BJ (cell line): ENCODE results near the gene ELP4. TPM values are rescaled to one million over a fixed set of nuclear protein-coding genes. Genes with fewer than 3 reads are reported as not detected.

ENCODE experiments used
- CTCF ChIA-PET: fragments of 350-600 bp; formaldehyde crosslinking; extraction: SDS; loops from one replicate; lab custom pipeline; 2021; ENCODE audit warnings: antibody characterized with exemption, inconsistent platforms; lab: Yijun Ruan, JAX
- POLR2A ChIA-PET: fragments of 300-600 bp; sonication (Branson Sonifier 250); formaldehyde crosslinking; extraction: SDS; loops from one replicate; lab custom pipeline; 2021; ENCODE audit warnings: antibody characterized with exemption; lab: Charles Lee
- DNase-seq: peaks from one replicate; pipeline ENCODE4 v3.0.0-alpha.2; 2011; ENCODE audit warnings: low read depth
- H3K27me3 ChIP-seq: 2 replicates; pipeline ENCODE4 v1.6.0; 2011; ENCODE audit warnings: low read length; ENCODE audit not compliant: control insufficient read depth, insufficient read depth
- H3K36me3 ChIP-seq: 2 replicates; pipeline ENCODE4 v1.5.1; 2011; ENCODE audit warnings: low read length; ENCODE audit not compliant: control insufficient read depth, insufficient read depth
- H3K4me3 ChIP-seq: 2 replicates; pipeline ENCODE4 v1.5.1; 2011; ENCODE audit warnings: low read depth, mild to moderate bottlenecking, control low read depth, low read length
- polyA plus RNA-seq: library from polyadenylated mRNA; depleted of rRNA; stranded (reverse); fragments of >200 nt; gene quantifications from 2 replicates; pipeline ENCODE4 v1.2.3, GENCODE V29; 2011
- TF ChIP-seq, protein P1 (sequence below): IDR thresholded peaks from 2 replicates; pipeline ENCODE4 v1.5.1; 2011; ENCODE audit warnings: low read depth, mild to moderate bottlenecking, control low read depth, inconsistent platforms, low read length, moderate library complexity; ENCODE audit not compliant: insufficient read depth

The ELP4 gene
- polyA plus RNA-seq, 1 experiment = 11.8 TPM

DNA sequence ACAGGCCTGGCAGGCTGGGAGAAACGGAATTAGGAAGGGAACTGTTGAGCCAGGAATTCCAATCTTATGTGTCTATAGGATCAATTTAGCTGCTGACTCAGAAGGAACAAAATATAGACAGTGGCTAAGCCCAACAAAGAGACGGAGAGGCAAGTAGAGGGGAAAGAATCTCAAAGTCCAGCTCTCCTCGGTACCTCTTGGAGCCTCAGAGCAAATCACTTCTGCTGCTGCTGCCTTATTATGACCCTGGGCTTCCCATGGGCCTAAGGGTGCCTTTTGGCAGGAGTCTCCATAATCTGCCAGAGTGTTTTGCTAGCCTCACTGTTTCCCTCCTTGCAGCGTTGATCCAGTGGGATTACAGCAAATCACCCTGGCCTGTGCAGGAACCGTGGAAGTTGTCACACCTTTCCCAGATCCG lies 269.8 kb downstream of the ELP4 start:
- POLR2A ChIA-PET = no interaction called here
- CTCF ChIA-PET = no interaction called here
- no peak for DNase-seq
- TF ChIP-seq, protein P1, sequence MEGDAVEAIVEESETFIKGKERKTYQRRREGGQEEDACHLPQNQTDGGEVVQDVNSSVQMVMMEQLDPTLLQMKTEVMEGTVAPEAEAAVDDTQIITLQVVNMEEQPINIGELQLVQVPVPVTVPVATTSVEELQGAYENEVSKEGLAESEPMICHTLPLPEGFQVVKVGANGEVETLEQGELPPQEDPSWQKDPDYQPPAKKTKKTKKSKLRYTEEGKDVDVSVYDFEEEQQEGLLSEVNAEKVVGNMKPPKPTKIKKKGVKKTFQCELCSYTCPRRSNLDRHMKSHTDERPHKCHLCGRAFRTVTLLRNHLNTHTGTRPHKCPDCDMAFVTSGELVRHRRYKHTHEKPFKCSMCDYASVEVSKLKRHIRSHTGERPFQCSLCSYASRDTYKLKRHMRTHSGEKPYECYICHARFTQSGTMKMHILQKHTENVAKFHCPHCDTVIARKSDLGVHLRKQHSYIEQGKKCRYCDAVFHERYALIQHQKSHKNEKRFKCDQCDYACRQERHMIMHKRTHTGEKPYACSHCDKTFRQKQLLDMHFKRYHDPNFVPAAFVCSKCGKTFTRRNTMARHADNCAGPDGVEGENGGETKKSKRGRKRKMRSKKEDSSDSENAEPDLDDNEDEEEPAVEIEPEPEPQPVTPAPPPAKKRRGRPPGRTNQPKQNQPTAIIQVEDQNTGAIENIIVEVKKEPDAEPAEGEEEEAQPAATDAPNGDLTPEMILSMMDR = no peak
- H3K36me3 ChIP-seq = no peaks in the 10 kb centered on the region
- H3K4me3 ChIP-seq = no peak overlapping the region
- H3K27me3 ChIP-seq = no peaks in the 10 kb centered on the region

DNA sequence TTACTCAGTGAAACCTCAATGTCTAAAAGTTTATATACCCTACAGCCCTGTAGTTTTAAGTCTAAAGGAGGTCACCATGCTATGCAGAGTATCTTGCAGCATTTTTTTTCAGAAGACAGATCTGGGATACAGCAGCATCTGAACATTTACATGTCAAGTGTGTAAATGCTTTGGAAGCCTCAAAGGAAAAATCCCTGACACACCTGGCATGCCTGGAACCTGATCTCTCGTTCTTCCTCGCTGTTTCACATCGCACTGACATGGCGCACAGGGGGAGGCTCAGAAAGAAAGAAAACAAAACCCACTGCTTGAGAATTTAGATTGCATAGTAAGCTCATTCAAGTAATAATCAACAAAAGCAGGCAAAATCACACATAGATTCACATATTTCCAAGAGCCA lies 270.5 kb downstream of the ELP4 start:
- Histone ChIP-seq H3K4me3 (no peak overlapping the region), H3K27me3 (no peaks in the 10 kb centered on the region), H3K36me3 (no peaks in the 10 kb centered on the region)
- ChIA-PET POLR2A (no interaction called here), CTCF (interaction anchor here (0.8 kb wide), 1 partner anchor 19 kb away, joined by 3 read pairs; no protein-coding TSS in a partner anchor)
- TF ChIP-seq, protein P1 = no peak
- DNase-seq = no peak

DNA sequence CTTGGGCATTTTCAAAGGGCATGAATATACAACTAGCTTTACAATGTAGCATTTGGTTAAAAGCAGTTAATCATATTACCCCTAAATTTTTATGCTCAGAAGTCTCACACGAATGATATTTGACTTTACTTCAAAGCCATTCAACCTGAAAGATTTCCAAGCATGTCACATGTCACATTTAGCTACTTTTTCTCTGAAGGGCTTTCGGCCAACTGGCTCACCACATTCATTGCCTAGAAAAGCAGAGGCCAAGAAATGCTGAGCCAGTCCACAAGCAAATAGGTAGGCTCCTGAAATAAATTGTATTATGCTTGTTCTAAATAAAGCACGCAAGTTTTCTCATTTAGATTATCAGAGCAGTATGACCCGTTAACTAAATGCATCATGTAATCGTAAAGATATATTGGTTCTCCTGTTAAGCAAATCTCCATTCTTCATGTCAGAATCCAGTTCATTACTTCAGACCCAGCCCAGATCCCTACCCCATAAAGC lies 271.0 kb downstream of the ELP4 start:
- CTCF ChIA-PET = interaction anchor here (0.8 kb wide), 1 partner anchor 18 kb away, joined by 3 read pairs; no protein-coding TSS in a partner anchor

DNA sequence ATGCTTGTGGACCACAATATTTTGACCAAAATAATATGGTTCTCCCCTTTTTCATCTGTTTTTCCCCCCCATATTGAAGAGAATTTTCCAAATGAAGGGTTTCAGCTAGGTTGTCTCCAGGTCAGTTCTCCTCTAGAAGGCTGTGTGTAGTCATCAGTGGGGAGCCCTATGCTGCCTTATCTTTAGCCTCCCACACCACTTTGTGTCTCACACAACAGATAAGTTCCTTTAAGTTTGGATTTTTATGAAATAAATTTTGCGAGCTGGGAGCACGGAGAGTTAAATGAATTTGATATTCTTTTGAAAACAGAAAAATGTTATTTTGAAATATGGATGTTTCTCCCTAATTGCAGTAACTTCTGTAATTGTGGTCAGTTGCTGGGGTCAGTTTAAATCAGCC lies 272.7 kb downstream of the ELP4 start:
- TF ChIP-seq, protein P1 = no peak
- ChIA-PET POLR2A (no interaction called here), CTCF (no interaction called here)
- Histone ChIP-seq H3K27me3 (no peaks in the 10 kb centered on the region), H3K36me3 (no peaks in the 10 kb centered on the region), H3K4me3 (no peak overlapping the region)
- DNase-seq = no peak

More for the DNA sequence above, 271.0 kb downstream of the ELP4 start:
- TF ChIP-seq, protein P1 = no peak
- POLR2A ChIA-PET = no interaction called here
- no peak for DNase-seq
- no peaks in the 10 kb centered on the region for H3K27me3 ChIP-seq
- H3K4me3 ChIP-seq = no peak overlapping the region
- H3K36me3 ChIP-seq = no peaks in the 10 kb centered on the region

DNA sequence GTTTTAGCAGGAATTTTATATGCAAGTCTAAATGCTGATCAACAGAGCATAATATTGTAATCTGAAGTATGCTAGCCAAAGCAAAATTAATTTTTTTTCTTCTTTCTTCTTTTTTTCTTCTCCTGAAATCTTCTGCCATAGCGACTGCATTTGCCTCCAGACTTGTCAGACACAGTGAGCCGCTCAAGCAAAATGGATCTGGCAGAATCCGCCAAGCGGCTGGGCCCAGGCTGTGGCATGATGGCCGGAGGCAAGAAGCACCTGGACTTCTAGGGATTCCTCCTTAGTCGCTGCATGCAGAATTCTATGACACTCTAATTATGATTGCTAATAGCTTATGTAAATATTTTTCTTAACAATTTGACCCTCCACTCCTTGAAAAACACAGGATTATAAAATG lies 273.7 kb downstream of the ELP4 start:
- ChIA-PET CTCF (no interaction called here), POLR2A (no interaction called here)

More for the DNA sequence above, 273.7 kb downstream of the ELP4 start:
- H3K36me3 ChIP-seq = no peaks in the 10 kb centered on the region
- no peak overlapping the region for H3K4me3 ChIP-seq
- TF ChIP-seq, protein P1 = no peak
- no peaks in the 10 kb centered on the region for H3K27me3 ChIP-seq
- no peak for DNase-seq
